ENCODE measurements around the gene KCTD20. TPM values are rescaled to one million over a fixed set of nuclear protein-coding genes. Genes with fewer than 3 reads are reported as not detected.
A peak's percentile ranks its signal among the peaks of the same experiment; 100 is the strongest.

Gene KCTD20
- total and polyA plus RNA-seq, 9 of the 15 experiments (the other 6 are each of a cell fraction or from before 2014, with no cell fraction given), result 28.9 to 160 (median 70.6) TPM

GRCh38 chr6:36441307-36441894 is 1.4 kb upstream of the KCTD20 start (continued):
- TF ChIP-seq PBX2 (CRISPR knock-in tag; IDR thresholded peaks at IDR 0.05; ENCODE audit: low read depth), result no peak
- peak; percentile 72 for TF ChIP-seq PBX2 (tag; conservative IDR thresholded peaks at IDR 0.05; ENCODE audit: low read depth)
- no peak for TF ChIP-seq ZNF324 (CRISPR knock-in tag; IDR thresholded peaks at IDR 0.05)
- TF ChIP-seq CEBPZ (IDR thresholded peaks at IDR 0.05; ENCODE audit: borderline replicate concordance, low read depth, low read length), result no peak
- peak; percentile 69 for TF ChIP-seq KDM5B (IDR thresholded peaks at IDR 0.05; ENCODE audit: insufficient replicate concordance, low read depth, low read length)
- TF ChIP-seq U2AF1 (optimal IDR thresholded peaks at IDR 0.05; ENCODE audit: low read depth, low read length), result no peak
- TF ChIP-seq PTRF (tag; IDR thresholded peaks at IDR 0.05), result 0 out of 2 replicates have a peak, but pooled peaks have one; percentile 34
- peak; percentile 76 for TF ChIP-seq CXXC5 (CRISPR knock-in tag; IDR thresholded peaks at IDR 0.05)
- no peak for TF ChIP-seq HOXB6 (CRISPR knock-in tag; IDR thresholded peaks at IDR 0.05; ENCODE audit: borderline replicate concordance)
- TF ChIP-seq GABPB1 (CRISPR knock-in tag; IDR thresholded peaks at IDR 0.05), result peak; percentile 89
- no peak for TF ChIP-seq CBX2 (IDR thresholded peaks at IDR 0.05; ENCODE audit: insufficient read depth, low read length, poor library complexity, severe bottlenecking)
- TF ChIP-seq ZC3H11A (IDR thresholded peaks at IDR 0.05; ENCODE audit: low read depth, low read length), result no peak; the same call in 1 of the 2 replicates
- no peak for TF ChIP-seq PCBP2 (IDR thresholded peaks at IDR 0.05; ENCODE audit: low read depth, low read length, poor library complexity, severe bottlenecking)
- no peak for TF ChIP-seq CAMTA2 (CRISPR knock-in tag; conservative IDR thresholded peaks at IDR 0.05)
- no peak for TF ChIP-seq ZNF609 (CRISPR knock-in tag; IDR thresholded peaks at IDR 0.05; ENCODE audit: borderline replicate concordance)
- no peak for TF ChIP-seq SREBF1 (IDR thresholded peaks at IDR 0.05; ENCODE audit: borderline replicate concordance, low read depth, low read length)
- no peak for TF ChIP-seq HDGF (IDR thresholded peaks at IDR 0.05)
